Activated B cell treated with CpG ODN at 0.5 μM for 24 hours (primary cell): ENCODE data around the gene NKD2. TPM values are rescaled to one million over a fixed set of nuclear protein-coding genes. Genes with fewer than 3 reads are reported as not detected.

Experiments used
- ATAC-seq: fragments of 200-7000 bp; cut with Tn5 transposase; one replicate; pipeline ENCODE4 v1.10.0; 2021; ENCODE audit warnings: low read depth, mild to moderate bottlenecking, moderate library complexity
- CTCF ChIA-PET: fragments of 350-600 bp; sonication (Branson Sonifier 250); formaldehyde crosslinking; loops from one replicate; lab custom pipeline; 2021; ENCODE audit warnings: antibody characterized with exemption; lab: Charles Lee
- POLR2A ChIA-PET: fragments of 350-600 bp; sonication (Branson Sonifier 250); formaldehyde crosslinking; loops from one replicate; lab custom pipeline; 2021; ENCODE audit warnings: antibody characterized with exemption; lab: Charles Lee
- DNase-seq: peaks from one replicate; pipeline ENCODE4 v3.0.0; 2022
- H3K27ac Mint-ChIP-seq: one replicate; pipeline ENCODE4 v1.8.0; 2020; ENCODE audit warnings: mixed read lengths
- H3K27me3 Mint-ChIP-seq: one replicate; pipeline ENCODE4 v1.8.0; 2021; ENCODE audit warnings: mixed read lengths
- H3K36me3 Mint-ChIP-seq: one replicate; pipeline ENCODE4 v1.8.0; 2021; ENCODE audit warnings: low read depth, mixed read lengths
- H3K4me1 Mint-ChIP-seq: one replicate; pipeline ENCODE4 v1.8.0; 2021; ENCODE audit warnings: mixed read lengths
- H3K4me3 Mint-ChIP-seq: one replicate; pipeline ENCODE4 v1.8.0; 2020; ENCODE audit warnings: mild to moderate bottlenecking, mixed read lengths
- H3K9me3 Mint-ChIP-seq: one replicate; pipeline ENCODE4 v1.8.0; 2020; ENCODE audit warnings: mixed read lengths
- CTCF ChIP-seq: fragments of 200-600 bp; IDR thresholded peaks from one replicate; pipeline ENCODE4 v1.8.0; 2022; ENCODE audit warnings: antibody characterized with exemption, mild to moderate bottlenecking
- intact Hi-C: fragments of 100-400 bp; cut with micrococcal nuclease; formaldehyde crosslinking; loops from one replicate; pipeline ENCODE4 v1.15.1; 2024
- total RNA-seq: library from RNA; stranded (reverse); gene quantifications from 2 replicates; pipeline ENCODE4 v1.2.3, GENCODE V29; 2022

Gene NKD2
- total RNA-seq, 1 donor from 2014 or later = 0.16 TPM

GRCh38 chr5:1052076-1052475 is 43.5 kb downstream of the NKD2 start:
- Mint-ChIP-seq H3K9me3 (no peaks in the 10 kb centered on the region), H3K27ac (no peak overlapping the region), H3K27me3 (no peaks in the 10 kb centered on the region), H3K4me1 (no peaks in the 10 kb centered on the region), H3K4me3 (no peak overlapping the region), H3K36me3 (peaks cover 29% of the 10 kb centered on the region)
- ChIA-PET POLR2A (no interaction called here), CTCF (no interaction called here)
- DNase-seq (no peak), ATAC-seq (no peak)
- intact Hi-C loops = no loop called here
- no peak for TF ChIP-seq CTCF

- ChIA-PET CTCF (interaction anchor here (1.3 kb wide), 1 partner anchor 87 kb away, joined by 4 read pairs; no protein-coding TSS in a partner anchor), POLR2A (no interaction called here)
- Mint-ChIP-seq H3K27ac (no peak overlapping the region), H3K36me3 (peaks cover 36% of the 10 kb centered on the region), H3K9me3 (no peaks in the 10 kb centered on the region), H3K27me3 (no peaks in the 10 kb centered on the region), H3K4me3 (no peak overlapping the region), H3K4me1 (no peaks in the 10 kb centered on the region)
- no peak for TF ChIP-seq CTCF
- intact Hi-C loops = no loop called here
- ATAC-seq (no peak), DNase-seq (no peak)
These were observed 44.2 kb downstream of the NKD2 start for GRCh38 chr5:1052641-1053390.

- H3K9me3 Mint-ChIP-seq = no peaks in the 10 kb centered on the region
- no peak for TF ChIP-seq CTCF
- H3K4me3 Mint-ChIP-seq = no peak overlapping the region
- no peaks in the 10 kb centered on the region for H3K27me3 Mint-ChIP-seq
- DNase-seq = no peak
- POLR2A ChIA-PET = no interaction called here
- CTCF ChIA-PET = interaction anchor here (1.3 kb wide), 1 partner anchor 86 kb away, joined by 4 read pairs; no protein-coding TSS in a partner anchor
- no peak for ATAC-seq
- no peak overlapping the region for H3K27ac Mint-ChIP-seq
- H3K36me3 Mint-ChIP-seq = peaks cover 38% of the 10 kb centered on the region
- intact Hi-C loops = no loop called here
- no peaks in the 10 kb centered on the region for H3K4me1 Mint-ChIP-seq
These were observed 44.9 kb downstream of the NKD2 start for GRCh38 chr5:1053391-1054017.

- ATAC-seq (no peak), DNase-seq (no peak)
- CTCF ChIA-PET = interaction anchor here (1.3 kb wide), 1 partner anchor 85 kb away, joined by 4 read pairs; no protein-coding TSS in a partner anchor
- intact Hi-C loops = no loop called here
- Mint-ChIP-seq H3K4me3 (no peak overlapping the region), H3K36me3 (peaks cover 40% of the 10 kb centered on the region), H3K27me3 (no peaks in the 10 kb centered on the region), H3K4me1 (no peaks in the 10 kb centered on the region), H3K27ac (no peak overlapping the region), H3K9me3 (no peaks in the 10 kb centered on the region)
- no peak for TF ChIP-seq CTCF
- POLR2A ChIA-PET = no interaction called here
These were observed 45.6 kb downstream of the NKD2 start for GRCh38 chr5:1054018-1054798.
